HepG2 (cell line): ENCODE data around the gene NOS1AP. TPM values are rescaled to one million over a fixed set of nuclear protein-coding genes. Genes with fewer than 3 reads are reported as not detected.

Source experiments
- ATAC-seq: fragments of 200-7000 bp; cut with Tn5 transposase; 3 replicates; pipeline ENCODE4 v1.9.1; 2020; ENCODE audit warnings: mild to moderate bottlenecking, moderate library complexity
- BruUV-seq: library from RNA; stranded (reverse); fragments of 400-500 nt; replicated peaks from 2 replicates; lab custom pipeline; 2021; lab: Mats Ljungman, UMichigan
- CTCF ChIA-PET: fragments of 300-600 bp; formaldehyde crosslinking; extraction: SDS; loops from one replicate; lab custom pipeline; 2021; ENCODE audit warnings: low total read pairs, inconsistent platforms, low intra/inter-chr PET ratio; lab: Yijun Ruan, JAX
- POLR2A ChIA-PET: fragments of 350-600 bp; sonication (Branson Sonifier 250); formaldehyde crosslinking; loops from one replicate; lab custom pipeline; 2020; ENCODE audit warnings: antibody characterized with exemption, inconsistent platforms; lab: Yijun Ruan, JAX
- DNase-seq: peaks from one replicate; pipeline ENCODE4 v3.0.0-alpha.2; 2015; ENCODE audit warnings: low spot score
- FAIRE-seq: peaks from 3 replicates; lab custom pipeline; 2011; peaks lifted over from hg19 to GRCh38; lab: Jason Lieb, UNC
- H2AFZ ChIP-seq: one replicate; pipeline ENCODE4 v1.6.1; 2011; ENCODE audit warnings: low read length, inconsistent platforms
- H3K27ac ChIP-seq: fragments of 300-600 bp; 3 replicates; pipeline ENCODE4 v1.8.0; 2011; ENCODE audit warnings: mixed run types, mild to moderate bottlenecking, mixed read lengths, low read length, inconsistent platforms; ENCODE audit not compliant: insufficient read depth; ENCODE audit errors: extremely low read length
- H3K27me3 ChIP-seq, 2 experiments: fragments of 200-600 bp in 1 of 2; 2 replicates in 1 of 2; 3 replicates in 1 of 2; pipeline versions ENCODE4 v1.6.0 to v1.8.0; 2011; ENCODE audit warnings: low read length in 2 of 2, mild to moderate bottlenecking in 2 of 2, moderate library complexity in 2 of 2, inconsistent platforms in 1 of 2; ENCODE audit not compliant: insufficient read depth in 2 of 2, control insufficient read depth in 1 of 2
- H3K36me3 ChIP-seq, 2 experiments: fragments of 200-600 bp in 1 of 2; replicated peaks in 1 of 2; 2 replicates in 1 of 2; 3 replicates in 1 of 2; pipeline versions ENCODE4 v1.5.1 to v1.8.0; 2011; ENCODE audit warnings: low read length in 2 of 2, inconsistent platforms in 1 of 2; ENCODE audit not compliant: insufficient read depth in 2 of 2, control insufficient read depth in 1 of 2
- H3K4me1 ChIP-seq: 2 replicates; pipeline ENCODE4 v1.5.1; 2012; ENCODE audit warnings: low read length, inconsistent platforms; ENCODE audit not compliant: insufficient read depth
- H3K4me2 ChIP-seq: 2 replicates; pipeline ENCODE4 v1.6.0; 2011; ENCODE audit warnings: low read depth, low read length, inconsistent platforms
- H3K4me3 ChIP-seq, 3 experiments: fragments of 200-600 bp in 1 of 3; sonication (generic), shearing (Covaris generic) in 1 of 3; replicated peaks in 1 of 3; 2 replicates each; pipeline ENCODE4 v1.5.1; 2011 to 2016; ENCODE audit warnings: low read length in 3 of 3, inconsistent platforms in 2 of 3, low read depth in 2 of 3, mild to moderate bottlenecking in 2 of 3, control low read depth in 1 of 3, mixed read lengths in 1 of 3; ENCODE audit not compliant: insufficient read depth in 1 of 3
- H3K79me2 ChIP-seq: one replicate; pipeline ENCODE4 v1.6.1; 2011; ENCODE audit warnings: low read length, inconsistent platforms; ENCODE audit not compliant: insufficient read depth
- H3K9ac ChIP-seq: 2 replicates; pipeline ENCODE4 v1.6.0; 2011; ENCODE audit warnings: mild to moderate bottlenecking, low read depth, low read length, inconsistent platforms; ENCODE audit not compliant: insufficient read depth
- H3K9me3 ChIP-seq: 2 replicates; pipeline ENCODE4 v1.5.1; 2012; ENCODE audit warnings: mild to moderate bottlenecking, low read length
- H4K20me1 ChIP-seq: 2 replicates; pipeline ENCODE4 v1.6.0; 2011; ENCODE audit warnings: inconsistent platforms, mild to moderate bottlenecking, low read length, moderate library complexity; ENCODE audit not compliant: insufficient read depth
- MIXL1 ChIP-seq: IDR thresholded peaks from 2 replicates; pipeline ENCODE4 v1.6.1; 2016
- NFE2 ChIP-seq: sonication (generic); formaldehyde crosslinking; IDR thresholded peaks from 2 replicates; pipeline ENCODE4 v1.4.0; 2020; ENCODE audit warnings: missing genetic modification reagents
- NFKBIZ ChIP-seq: IDR thresholded peaks from 2 replicates; pipeline ENCODE4 v1.6.1; 2018; ENCODE audit warnings: missing genetic modification reagents, missing compliant biosample characterization
- RAD21 ChIP-seq: fragments of 450-650 bp; formaldehyde crosslinking; IDR thresholded peaks from 2 replicates; pipeline ENCODE4 v1.5.0; 2020; ENCODE audit warnings: mild to moderate bottlenecking
- SIX1 ChIP-seq: sonication (generic); formaldehyde crosslinking; IDR thresholded peaks from 2 replicates; pipeline ENCODE4 v1.4.0; 2020; ENCODE audit warnings: missing genetic modification reagents, borderline replicate concordance
- SMC3 ChIP-seq: IDR thresholded peaks from 2 replicates; pipeline ENCODE4 v1.6.1; 2011; ENCODE audit warnings: low read length, improper control_type of control experiment
- SSRP1 ChIP-seq: IDR thresholded peaks from 2 replicates; pipeline ENCODE4 v1.6.1; 2016; ENCODE audit warnings: control low read depth
- STAG1 ChIP-seq: sonication (generic); formaldehyde crosslinking; IDR thresholded peaks from 2 replicates; pipeline ENCODE4 v1.4.0; 2020; ENCODE audit warnings: missing genetic modification reagents
- ZFP90 ChIP-seq: sonication (generic); formaldehyde crosslinking; IDR thresholded peaks from 2 replicates; pipeline ENCODE4 v1.8.0; 2022; ENCODE audit warnings: missing genetic modification reagents, mild to moderate bottlenecking, inconsistent platforms, borderline replicate concordance
- ZMYM3 ChIP-seq: sonication (generic); formaldehyde crosslinking; IDR thresholded peaks from 2 replicates; pipeline ENCODE4 v1.5.1; 2020; ENCODE audit warnings: mild to moderate bottlenecking, missing genetic modification reagents
- ZNF230 ChIP-seq: sonication (generic); formaldehyde crosslinking; IDR thresholded peaks from 2 replicates; pipeline ENCODE4 v1.4.0; 2020; ENCODE audit warnings: mild to moderate bottlenecking, missing genetic modification reagents
- ZNF256 ChIP-seq: sonication (generic); formaldehyde crosslinking; conservative IDR thresholded peaks from 2 replicates; pipeline ENCODE4 v1.4.0; 2020; ENCODE audit warnings: missing genetic modification reagents
- ZNF260 ChIP-seq: sonication (generic); formaldehyde crosslinking; IDR thresholded peaks from 2 replicates; pipeline ENCODE4 v1.4.0; 2020; ENCODE audit warnings: missing genetic modification reagents, low read depth, mild to moderate bottlenecking, borderline replicate concordance
- ZNF788 ChIP-seq: sonication (generic); formaldehyde crosslinking; IDR thresholded peaks from 2 replicates; pipeline ENCODE4 v1.5.0; 2020; ENCODE audit warnings: mild to moderate bottlenecking, missing genetic modification reagents, borderline replicate concordance
- WGBS: methylation state at CpG from one replicate; pipeline ENCODE4 v1.1.6; 2017; ENCODE audit warnings: low lambda C conversion rate; 5-methylcytosine and 5-hydroxymethylcytosine counted together
- in situ Hi-C: cut with HindIII; loops from 2 replicates; pipeline ENCODE4 v1.10.0; 2017; ENCODE audit warnings: low pct_unique_long_range_greater_than_20kb; ENCODE audit not compliant: extremely low pct_ligation_motif_present
- intact Hi-C: fragments of 100-400 bp; cut with micrococcal nuclease; formaldehyde crosslinking; loops from one replicate; pipeline ENCODE4 v1.10.0; 2022; ENCODE audit not compliant: unreplicated experiment
- polyA plus RNA-seq, 8 experiments: library from polyadenylated mRNA; depleted of rRNA in 3 of 8; stranded (reverse) in 7 of 8; unstranded in 1 of 8; fragments of >200 nt; fragmentation: Illumina TruSeq in 4 of 8; extraction: Trizol in 4 of 8; gene quantifications; 2 replicates each; pipeline versions ENCODE4 v1.2.1 to v1.2.3, GENCODE V29; 2011 to 2016; ENCODE audit warnings: low read depth in 4 of 8, missing spikeins in 1 of 8, mixed read lengths in 1 of 8; ENCODE audit not compliant: insufficient read depth in 1 of 8
- total RNA-seq, 5 experiments: library from RNA; depleted of rRNA; stranded (reverse); fragments of >200 nt; fragmentation: Illumina TruSeq; extraction: Trizol; gene quantifications; 2 replicates each; pipeline ENCODE4 v1.2.3, GENCODE V29; 2016; ENCODE audit warnings: low read depth in 1 of 5
- TF ChIP-seq, protein P1 (sequence below): sonication (generic); formaldehyde crosslinking; IDR thresholded peaks from 2 replicates; pipeline ENCODE4 v1.9.0; 2021; ENCODE audit warnings: missing genetic modification reagents, borderline replicate concordance
- TF ChIP-seq, protein P2 (sequence below): IDR thresholded peaks from 2 replicates; pipeline ENCODE4 v1.6.1; 2016; ENCODE audit warnings: mild to moderate bottlenecking
- TF ChIP-seq, protein P3 (sequence below): sonication (generic); formaldehyde crosslinking; IDR thresholded peaks from 2 replicates; pipeline ENCODE4 v1.4.0; 2020; ENCODE audit warnings: missing genetic modification reagents, borderline replicate concordance

The NOS1AP gene
- total and polyA plus RNA-seq, 2 of the 13 experiments (the other 11 are each of a cell fraction or from before 2014, with no cell fraction given): 2.0 to 3.3 TPM

DNA sequence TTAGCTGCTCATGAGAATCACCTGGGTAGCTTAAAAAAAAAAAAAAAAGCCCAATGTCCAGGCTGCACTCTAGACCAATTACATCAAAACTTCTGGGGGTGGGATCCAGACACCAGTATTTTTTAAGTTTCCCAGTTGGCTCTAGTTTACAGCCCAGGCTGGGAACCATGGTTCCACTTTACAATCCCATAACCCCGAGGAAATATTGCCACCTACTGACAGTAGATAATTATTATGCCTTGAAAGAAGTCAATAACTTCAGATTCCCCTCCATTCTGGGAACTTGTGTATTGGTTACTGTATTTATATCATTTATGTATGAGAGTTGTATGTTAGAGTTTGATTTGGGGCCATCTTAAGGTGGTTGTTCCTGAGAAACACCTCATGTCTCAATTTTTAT lies 207.0 kb downstream of the NOS1AP start:
- ChIA-PET CTCF (interaction anchor here (0.8 to 3.8 kb wide), 3 partner anchors 78 to 221 kb away, joined by 3 to 37 read pairs (median 3); no protein-coding TSS in a partner anchor), POLR2A (interaction anchor here (1.2 kb wide), 1 partner anchor 220 kb away, joined by 4 read pairs; no protein-coding TSS in a partner anchor)
- Histone ChIP-seq H3K4me3 (no peak overlapping the region), H3K9ac (no peak overlapping the region), H3K9me3 (no peaks in the 10 kb centered on the region), H3K27me3 (no peaks in the 10 kb centered on the region), H3K27ac (no peak overlapping the region), H3K4me2 (no peak overlapping the region), H4K20me1 (no peaks in the 10 kb centered on the region), H3K4me1 (no peaks in the 10 kb centered on the region), H2AFZ (no peak overlapping the region), H3K79me2 (no peaks in the 10 kb centered on the region), H3K36me3 (peaks cover 0 to 5% of the 10 kb centered on the region in 2 experiments; a peak in 1 of 5 replicates)
- DNase-seq (peak; percentile 50), FAIRE-seq (peak; percentile 57), ATAC-seq (peak; percentile 79)
- no TSS peak for BruUV-seq
- in situ Hi-C loops (loop anchor here (5.0 kb wide), 1 partner anchor 219 kb away; no protein-coding TSS in a partner anchor), intact Hi-C loops (loop anchor here (1.0 kb wide), 1 partner anchor 220 kb away; no protein-coding TSS in a partner anchor)
- 14% methylated on average over 1 of the region's 1 CpG for WGBS
- no peak for TF ChIP-seq ZNF256 (CRISPR knock-in tag)
- TF ChIP-seq ZMYM3 (CRISPR knock-in tag): no peak
- no peak for TF ChIP-seq ZNF260 (CRISPR knock-in tag)
- no peak for TF ChIP-seq SIX1
- TF ChIP-seq, protein P1, sequence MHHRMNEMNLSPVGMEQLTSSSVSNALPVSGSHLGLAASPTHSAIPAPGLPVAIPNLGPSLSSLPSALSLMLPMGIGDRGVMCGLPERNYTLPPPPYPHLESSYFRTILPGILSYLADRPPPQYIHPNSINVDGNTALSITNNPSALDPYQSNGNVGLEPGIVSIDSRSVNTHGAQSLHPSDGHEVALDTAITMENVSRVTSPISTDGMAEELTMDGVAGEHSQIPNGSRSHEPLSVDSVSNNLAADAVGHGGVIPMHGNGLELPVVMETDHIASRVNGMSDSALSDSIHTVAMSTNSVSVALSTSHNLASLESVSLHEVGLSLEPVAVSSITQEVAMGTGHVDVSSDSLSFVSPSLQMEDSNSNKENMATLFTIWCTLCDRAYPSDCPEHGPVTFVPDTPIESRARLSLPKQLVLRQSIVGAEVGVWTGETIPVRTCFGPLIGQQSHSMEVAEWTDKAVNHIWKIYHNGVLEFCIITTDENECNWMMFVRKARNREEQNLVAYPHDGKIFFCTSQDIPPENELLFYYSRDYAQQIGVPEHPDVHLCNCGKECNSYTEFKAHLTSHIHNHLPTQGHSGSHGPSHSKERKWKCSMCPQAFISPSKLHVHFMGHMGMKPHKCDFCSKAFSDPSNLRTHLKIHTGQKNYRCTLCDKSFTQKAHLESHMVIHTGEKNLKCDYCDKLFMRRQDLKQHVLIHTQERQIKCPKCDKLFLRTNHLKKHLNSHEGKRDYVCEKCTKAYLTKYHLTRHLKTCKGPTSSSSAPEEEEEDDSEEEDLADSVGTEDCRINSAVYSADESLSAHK (CRISPR knock-in tag): no peak
- TF ChIP-seq ZNF788 (CRISPR knock-in tag): no peak
- TF ChIP-seq MIXL1 (CRISPR knock-in tag): peak; percentile 96
- no peak for TF ChIP-seq NFE2 (CRISPR knock-in tag)
- peak; percentile 67; the same call in 1 of the 2 replicates for TF ChIP-seq RAD21 (CRISPR knock-in tag)
- TF ChIP-seq, protein P2, sequence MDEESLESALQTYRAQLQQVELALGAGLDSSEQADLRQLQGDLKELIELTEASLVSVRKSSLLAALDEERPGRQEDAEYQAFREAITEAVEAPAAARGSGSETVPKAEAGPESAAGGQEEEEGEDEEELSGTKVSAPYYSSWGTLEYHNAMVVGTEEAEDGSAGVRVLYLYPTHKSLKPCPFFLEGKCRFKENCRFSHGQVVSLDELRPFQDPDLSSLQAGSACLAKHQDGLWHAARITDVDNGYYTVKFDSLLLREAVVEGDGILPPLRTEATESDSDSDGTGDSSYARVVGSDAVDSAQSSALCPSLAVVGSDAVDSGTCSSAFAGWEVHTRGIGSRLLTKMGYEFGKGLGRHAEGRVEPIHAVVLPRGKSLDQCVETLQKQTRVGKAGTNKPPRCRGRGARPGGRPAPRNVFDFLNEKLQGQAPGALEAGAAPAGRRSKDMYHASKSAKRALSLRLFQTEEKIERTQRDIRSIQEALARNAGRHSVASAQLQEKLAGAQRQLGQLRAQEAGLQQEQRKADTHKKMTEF: no peak
- TF ChIP-seq SSRP1 (CRISPR knock-in tag): no peak
- TF ChIP-seq SMC3: peak; percentile 80
- peak; percentile 88 for TF ChIP-seq STAG1 (CRISPR knock-in tag)
- no peak for TF ChIP-seq NFKBIZ (CRISPR knock-in tag)
- TF ChIP-seq ZNF230: no peak
- TF ChIP-seq ZFP90 (CRISPR knock-in tag): no peak
- TF ChIP-seq, protein P3, sequence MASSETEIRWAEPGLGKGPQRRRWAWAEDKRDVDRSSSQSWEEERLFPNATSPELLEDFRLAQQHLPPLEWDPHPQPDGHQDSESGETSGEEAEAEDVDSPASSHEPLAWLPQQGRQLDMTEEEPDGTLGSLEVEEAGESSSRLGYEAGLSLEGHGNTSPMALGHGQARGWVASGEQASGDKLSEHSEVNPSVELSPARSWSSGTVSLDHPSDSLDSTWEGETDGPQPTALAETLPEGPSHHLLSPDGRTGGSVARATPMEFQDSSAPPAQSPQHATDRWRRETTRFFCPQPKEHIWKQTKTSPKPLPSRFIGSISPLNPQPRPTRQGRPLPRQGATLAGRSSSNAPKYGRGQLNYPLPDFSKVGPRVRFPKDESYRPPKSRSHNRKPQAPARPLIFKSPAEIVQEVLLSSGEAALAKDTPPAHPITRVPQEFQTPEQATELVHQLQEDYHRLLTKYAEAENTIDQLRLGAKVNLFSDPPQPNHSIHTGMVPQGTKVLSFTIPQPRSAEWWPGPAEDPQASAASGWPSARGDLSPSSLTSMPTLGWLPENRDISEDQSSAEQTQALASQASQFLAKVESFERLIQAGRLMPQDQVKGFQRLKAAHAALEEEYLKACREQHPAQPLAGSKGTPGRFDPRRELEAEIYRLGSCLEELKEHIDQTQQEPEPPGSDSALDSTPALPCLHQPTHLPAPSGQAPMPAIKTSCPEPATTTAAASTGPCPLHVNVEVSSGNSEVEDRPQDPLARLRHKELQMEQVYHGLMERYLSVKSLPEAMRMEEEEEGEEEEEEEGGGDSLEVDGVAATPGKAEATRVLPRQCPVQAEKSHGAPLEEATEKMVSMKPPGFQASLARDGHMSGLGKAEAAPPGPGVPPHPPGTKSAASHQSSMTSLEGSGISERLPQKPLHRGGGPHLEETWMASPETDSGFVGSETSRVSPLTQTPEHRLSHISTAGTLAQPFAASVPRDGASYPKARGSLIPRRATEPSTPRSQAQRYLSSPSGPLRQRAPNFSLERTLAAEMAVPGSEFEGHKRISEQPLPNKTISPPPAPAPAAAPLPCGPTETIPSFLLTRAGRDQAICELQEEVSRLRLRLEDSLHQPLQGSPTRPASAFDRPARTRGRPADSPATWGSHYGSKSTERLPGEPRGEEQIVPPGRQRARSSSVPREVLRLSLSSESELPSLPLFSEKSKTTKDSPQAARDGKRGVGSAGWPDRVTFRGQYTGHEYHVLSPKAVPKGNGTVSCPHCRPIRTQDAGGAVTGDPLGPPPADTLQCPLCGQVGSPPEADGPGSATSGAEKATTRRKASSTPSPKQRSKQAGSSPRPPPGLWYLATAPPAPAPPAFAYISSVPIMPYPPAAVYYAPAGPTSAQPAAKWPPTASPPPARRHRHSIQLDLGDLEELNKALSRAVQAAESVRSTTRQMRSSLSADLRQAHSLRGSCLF: no peak
